ENCODE results near the gene PARVA. TPM values are rescaled to one million over a fixed set of nuclear protein-coding genes. Genes with fewer than 3 reads are reported as not detected.

The PARVA gene
- total RNA-seq, 1 experiment from 2014 or later: 43.9 TPM

DNA sequence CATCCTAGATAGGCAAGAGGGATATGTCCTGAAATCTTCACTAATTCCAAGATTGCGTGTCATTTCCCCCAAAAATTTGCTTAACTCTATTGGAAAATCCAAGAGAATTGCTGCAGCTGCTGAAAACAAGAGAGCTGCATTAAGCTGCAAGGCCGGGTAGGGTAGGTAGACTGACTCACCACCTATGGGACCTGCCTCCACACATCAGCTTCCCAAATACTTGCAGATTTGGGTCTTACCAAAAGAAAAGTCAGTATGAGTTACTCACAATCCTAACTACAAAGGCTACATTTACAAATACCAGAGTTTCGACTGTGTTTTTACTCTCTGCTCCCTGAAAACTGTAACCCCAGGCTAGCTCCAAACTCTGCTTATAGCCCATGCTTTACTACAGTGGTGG lies 154.3 kb downstream of the PARVA start:
- no peak overlapping the region for H3K27ac ChIP-seq
- no peaks in the 10 kb centered on the region for H3K4me1 ChIP-seq
- H3K27me3 ChIP-seq: no peaks in the 10 kb centered on the region
- no peak for DNase-seq
- peaks cover 15% of the 10 kb centered on the region; the same call in 1 of the 2 replicates for H3K36me3 ChIP-seq
- no peak overlapping the region for H3K4me3 ChIP-seq
- H3K9me3 ChIP-seq (replicated peaks): no peaks in the 10 kb centered on the region

DNA sequence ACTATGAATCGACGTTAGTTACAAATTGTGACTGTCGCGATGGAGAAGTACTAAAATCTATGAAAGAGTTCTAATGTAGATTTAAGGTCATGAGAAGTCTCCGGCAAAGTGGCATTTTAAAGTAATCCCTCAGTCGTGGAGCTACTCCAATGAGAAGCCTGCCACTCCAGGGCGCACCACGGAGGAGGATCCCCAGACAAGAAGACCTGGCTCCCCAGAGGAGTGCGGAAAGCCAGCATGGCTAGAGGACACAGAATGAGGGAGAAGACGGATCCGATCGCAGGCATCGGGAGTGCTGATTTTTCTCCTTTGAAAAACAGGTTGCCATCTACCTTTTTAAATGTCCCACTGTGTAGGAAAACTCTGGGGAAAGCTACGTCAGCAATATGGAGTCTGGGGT lies 155.2 kb downstream of the PARVA start:
- Histone ChIP-seq H3K9me3 (replicated peaks) (no peaks in the 10 kb centered on the region), H3K36me3 (peaks cover 15% of the 10 kb centered on the region; the same call in 1 of the 2 replicates), H3K27ac (no peak overlapping the region), H3K27me3 (no peaks in the 10 kb centered on the region), H3K4me1 (no peaks in the 10 kb centered on the region), H3K4me3 (no peak overlapping the region)
- DNase-seq: no peak

GRCh38 chr11:12534549-12534948 lies 157.2 kb downstream of the PARVA start:
- Histone ChIP-seq H3K36me3 (peaks cover 14% of the 10 kb centered on the region; the same call in 1 of the 2 replicates), H3K27me3 (no peaks in the 10 kb centered on the region), H3K4me1 (no peaks in the 10 kb centered on the region), H3K27ac (no peak overlapping the region), H3K9me3 (replicated peaks) (no peaks in the 10 kb centered on the region), H3K4me3 (no peak overlapping the region)
- DNase-seq: no peak

DNA sequence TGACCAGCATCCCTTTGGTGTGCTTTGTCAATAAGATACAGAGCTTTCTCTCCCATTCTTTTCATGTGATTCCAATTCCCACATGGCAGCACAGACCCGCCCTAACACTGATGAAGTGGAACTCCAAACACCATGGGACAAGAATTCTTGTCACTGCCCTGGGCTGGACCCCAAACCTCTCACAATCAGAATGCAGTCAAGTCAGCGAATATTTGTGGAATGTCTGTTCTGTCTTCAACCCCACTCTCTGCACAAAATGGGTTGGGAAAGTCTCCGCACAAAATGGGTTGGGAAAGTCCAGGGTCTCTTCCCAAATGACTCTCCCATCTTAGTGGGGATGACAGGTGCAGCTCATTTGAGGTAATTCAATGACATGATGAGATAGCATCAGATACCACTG lies 157.9 kb downstream of the PARVA start:
- Histone ChIP-seq H3K9me3 (replicated peaks) (no peaks in the 10 kb centered on the region), H3K4me3 (no peak overlapping the region), H3K4me1 (no peaks in the 10 kb centered on the region; the same call in 1 of the 2 replicates), H3K27ac (no peak overlapping the region), H3K36me3 (peaks cover 8% of the 10 kb centered on the region; the same call in 1 of the 2 replicates), H3K27me3 (no peaks in the 10 kb centered on the region)
- DNase-seq: no peak

- Histone ChIP-seq H3K4me3 (no peak overlapping the region), H3K9me3 (replicated peaks) (no peaks in the 10 kb centered on the region), H3K27me3 (no peaks in the 10 kb centered on the region)
Measured at GRCh38 chr11:12536566-12536965, 159.2 kb downstream of the PARVA start.

DNA sequence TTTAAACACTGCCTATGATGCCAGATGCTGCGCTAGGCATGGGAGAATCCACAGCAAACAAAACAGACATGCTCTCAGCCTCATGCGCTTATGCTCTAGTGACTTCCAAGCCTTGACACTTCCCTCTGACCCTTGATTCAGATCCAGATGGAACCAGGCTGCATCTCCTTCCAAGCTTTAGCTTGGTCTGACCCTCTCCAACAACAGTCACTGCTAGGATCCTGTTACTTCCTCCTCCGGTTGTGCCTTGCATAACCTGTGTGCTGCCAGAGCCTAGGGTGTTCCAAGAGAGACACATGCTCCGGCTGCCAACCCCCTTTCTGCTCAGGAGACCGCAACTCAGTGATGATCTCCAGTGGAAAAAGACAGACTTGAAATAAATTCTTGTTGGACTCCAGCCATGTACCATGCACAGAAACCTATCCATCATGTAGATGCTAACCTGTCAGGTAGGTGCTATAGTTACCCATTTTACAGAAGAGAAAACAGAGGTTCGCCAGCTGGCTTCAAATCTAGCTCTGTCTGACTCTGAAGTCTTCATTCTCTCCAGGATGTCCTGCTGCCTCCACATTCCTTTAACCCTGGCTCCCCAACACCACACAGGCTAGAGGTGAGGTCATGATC lies 160.5 kb downstream of the PARVA start:
- Histone ChIP-seq H3K36me3 (no peaks in the 10 kb centered on the region), H3K4me1 (peaks cover 5% of the 10 kb centered on the region; the same call in 1 of the 2 replicates), H3K27me3 (no peaks in the 10 kb centered on the region), H3K4me3 (no peak overlapping the region), H3K9me3 (replicated peaks) (no peaks in the 10 kb centered on the region), H3K27ac (no peak overlapping the region)
- DNase-seq: no peak

More at GRCh38 chr11:12536566-12536965, 159.2 kb downstream of the PARVA start:
- Histone ChIP-seq H3K4me1 (peaks cover 5% of the 10 kb centered on the region; the same call in 1 of the 2 replicates), H3K36me3 (0 out of 2 replicates have a peak, but pooled peaks cover 4% of the 10 kb centered on the region), H3K27ac (no peak overlapping the region)
- DNase-seq: no peak

DNA sequence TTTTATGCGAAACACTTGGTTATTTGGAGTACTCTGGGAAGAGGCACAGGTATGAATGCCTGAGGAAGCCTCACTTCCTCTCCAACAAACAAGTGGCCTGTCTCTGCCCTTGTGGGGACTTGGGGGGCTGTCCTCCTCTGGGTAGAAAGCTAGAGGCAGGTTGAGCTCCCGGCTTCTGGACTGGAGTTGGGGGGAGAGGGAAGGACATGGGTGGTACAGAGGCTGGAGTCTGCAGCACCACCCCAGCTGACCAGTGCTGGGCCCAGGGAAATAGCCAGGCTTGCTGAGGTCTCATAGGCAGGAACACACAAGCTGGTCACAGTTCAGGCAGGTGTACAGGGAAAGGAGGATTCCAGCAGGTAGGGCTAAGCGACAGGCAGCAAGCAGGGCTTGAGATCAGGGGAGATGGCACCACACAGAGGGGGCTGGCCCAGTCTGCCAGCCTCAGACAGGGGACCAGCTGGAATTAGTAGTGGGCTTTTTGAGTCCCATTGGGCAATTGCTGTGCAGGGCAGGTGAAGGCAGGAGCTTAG lies 161.6 kb downstream of the PARVA start:
- H3K27ac ChIP-seq: no peak overlapping the region
- no peak for DNase-seq
- H3K27me3 ChIP-seq: no peaks in the 10 kb centered on the region
- H3K36me3 ChIP-seq: no peaks in the 10 kb centered on the region
- peaks cover 5% of the 10 kb centered on the region; the same call in 1 of the 2 replicates for H3K4me1 ChIP-seq
- no peak overlapping the region for H3K4me3 ChIP-seq
- H3K9me3 ChIP-seq (replicated peaks): no peaks in the 10 kb centered on the region

- H3K27ac ChIP-seq: no peak overlapping the region
- no peak overlapping the region for H3K4me3 ChIP-seq
- H3K27me3 ChIP-seq: no peaks in the 10 kb centered on the region
- no peaks in the 10 kb centered on the region for H3K36me3 ChIP-seq
- no peak for DNase-seq
- H3K4me1 ChIP-seq: peaks cover 5% of the 10 kb centered on the region; the same call in 1 of the 2 replicates
- H3K9me3 ChIP-seq (replicated peaks): no peaks in the 10 kb centered on the region
Measured at GRCh38 chr11:12539572-12539971, 162.2 kb downstream of the PARVA start.

- Histone ChIP-seq H3K27ac (no peak overlapping the region; the same call in 1 of the 2 replicates), H3K36me3 (no peaks in the 10 kb centered on the region), H3K27me3 (no peaks in the 10 kb centered on the region), H3K4me1 (peaks cover 5% of the 10 kb centered on the region; the same call in 1 of the 2 replicates), H3K4me3 (no peak overlapping the region), H3K9me3 (replicated peaks) (no peaks in the 10 kb centered on the region)
- DNase-seq: peak; percentile 19 to 41
Measured at GRCh38 chr11:12540075-12540680, 162.8 kb downstream of the PARVA start.

DNA sequence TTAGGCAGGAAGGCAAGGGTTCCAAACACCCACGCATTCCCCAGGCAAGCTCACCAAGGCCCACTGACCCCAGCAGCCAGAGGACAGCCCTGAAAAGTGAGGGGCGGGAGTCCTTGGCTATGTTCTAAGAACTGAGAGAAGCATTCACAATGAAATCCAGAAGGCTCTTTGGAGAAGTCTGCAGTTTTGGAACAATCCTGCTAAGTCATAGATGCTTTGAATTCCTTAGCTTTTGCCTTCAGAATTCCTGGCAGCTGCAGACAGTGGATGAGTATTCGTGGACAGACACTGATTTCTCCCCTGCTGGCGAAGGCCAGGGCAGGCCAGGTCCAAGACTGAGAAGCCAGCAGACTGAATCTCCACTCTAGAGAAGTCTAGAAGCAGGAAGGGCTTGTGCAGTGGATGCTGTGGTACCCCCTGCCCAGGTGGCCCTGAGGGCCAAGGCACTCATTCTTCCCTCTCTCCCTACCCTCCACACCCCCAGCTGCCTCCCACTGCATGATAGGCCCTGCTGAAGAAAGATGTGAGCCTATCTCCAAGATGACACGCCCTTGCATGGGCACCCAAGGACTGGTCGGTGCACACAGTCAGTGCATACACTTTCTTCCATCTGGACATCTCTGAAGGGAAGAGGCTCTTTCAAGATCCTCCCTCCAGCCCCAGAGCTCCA lies 163.7 kb downstream of the PARVA start:
- H3K9me3 ChIP-seq (replicated peaks): no peaks in the 10 kb centered on the region
- DNase-seq: peak; percentile 27 to 43
- H3K27ac ChIP-seq: no peak overlapping the region; the same call in 1 of the 2 replicates
- peaks cover 5% of the 10 kb centered on the region; the same call in 1 of the 2 replicates for H3K4me1 ChIP-seq
- no peak overlapping the region for H3K4me3 ChIP-seq
- no peaks in the 10 kb centered on the region for H3K36me3 ChIP-seq
- H3K27me3 ChIP-seq: no peaks in the 10 kb centered on the region

- no peaks in the 10 kb centered on the region for H3K27me3 ChIP-seq
- peaks cover 5% of the 10 kb centered on the region; the same call in 1 of the 2 replicates for H3K4me1 ChIP-seq
- H3K9me3 ChIP-seq (replicated peaks): no peaks in the 10 kb centered on the region
- H3K36me3 ChIP-seq: no peaks in the 10 kb centered on the region
- DNase-seq: no peak
- no peak overlapping the region for H3K4me3 ChIP-seq
- H3K27ac ChIP-seq: no peak overlapping the region
Measured at GRCh38 chr11:12541583-12542151, 164.3 kb downstream of the PARVA start.

DNA sequence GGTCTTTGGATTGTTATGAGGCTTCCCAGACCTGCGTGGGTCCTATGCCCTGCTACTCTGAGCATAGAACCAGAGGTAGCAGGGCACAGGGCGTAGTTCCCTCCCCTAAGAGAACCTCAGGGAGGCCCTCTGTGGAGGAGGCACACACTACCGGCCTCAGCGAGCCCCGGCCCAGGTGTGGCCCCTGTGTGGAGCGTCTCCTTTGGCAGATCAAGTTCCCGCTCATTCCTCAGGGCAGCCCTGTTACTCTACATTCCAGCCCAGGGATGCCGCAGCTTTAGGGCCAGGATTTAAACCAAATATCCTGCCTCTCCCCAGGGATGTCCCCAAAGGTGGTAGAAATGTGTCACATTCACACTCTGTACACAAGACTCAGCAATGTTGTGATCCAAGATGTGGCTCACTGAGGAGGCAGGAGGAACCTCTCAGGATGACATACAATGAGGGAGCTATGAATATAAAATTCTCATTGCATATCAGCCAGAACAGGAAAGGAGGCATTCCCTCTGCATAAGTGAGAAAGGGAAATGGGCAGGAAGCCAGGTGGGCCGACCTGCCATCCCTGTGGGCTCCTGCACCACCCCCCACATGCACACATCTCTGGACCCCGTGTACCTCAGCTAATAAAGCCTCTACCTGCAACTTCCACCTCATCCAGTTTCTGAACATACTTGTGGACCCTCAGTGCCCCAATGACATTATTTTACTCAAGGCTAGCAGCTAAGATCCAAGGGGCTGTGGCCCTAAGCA lies 165.0 kb downstream of the PARVA start:
- Histone ChIP-seq H3K9me3 (replicated peaks) (no peaks in the 10 kb centered on the region), H3K36me3 (no peaks in the 10 kb centered on the region), H3K4me3 (no peak overlapping the region), H3K4me1 (peaks cover 5% of the 10 kb centered on the region; the same call in 1 of the 2 replicates), H3K27ac (no peak overlapping the region), H3K27me3 (no peaks in the 10 kb centered on the region)
- DNase-seq: no peak

GRCh38 chr11:12543596-12544415 lies 166.4 kb downstream of the PARVA start:
- no peaks in the 10 kb centered on the region for H3K36me3 ChIP-seq
- no peak overlapping the region for H3K27ac ChIP-seq
- no peak overlapping the region for H3K4me3 ChIP-seq
- no peaks in the 10 kb centered on the region for H3K27me3 ChIP-seq
- peaks cover 5% of the 10 kb centered on the region; the same call in 1 of the 2 replicates for H3K4me1 ChIP-seq
- no peak for DNase-seq
- peaks cover 3% of the 10 kb centered on the region; the same call in 1 of the 2 replicates for H3K9me3 ChIP-seq (replicated peaks)

All from SJCRH30 (cell line).